HL-60 (cell line): ENCODE data around the gene AGO3.

Experiments
- DNase-seq, 2 experiments: peaks; one replicate each; pipeline ENCODE4 v3.0.0-alpha.2; 2010 to 2020; ENCODE audit warnings: low read depth in 1 of 2, low spot score in 1 of 2
- H3K27ac ChIP-seq: fragments of 250-450 bp; sonication (Bioruptor Pico); replicated peaks from 2 replicates; pipeline ENCODE4 v1.5.1; 2020; ENCODE audit warnings: mild to moderate bottlenecking, moderate library complexity
- H3K27me3 ChIP-seq: fragments of 250-450 bp; sonication (Bioruptor Pico); 2 replicates; pipeline ENCODE4 v1.5.1; 2021; ENCODE audit warnings: mild to moderate bottlenecking, moderate library complexity; ENCODE audit not compliant: insufficient read depth, poor library complexity, severe bottlenecking
- H3K4me3 ChIP-seq: replicated peaks from 2 replicates; pipeline ENCODE4 v1.5.1; 2011; ENCODE audit warnings: mild to moderate bottlenecking, control low read depth, low read length; ENCODE audit not compliant: insufficient read depth
- GABPA ChIP-seq: IDR thresholded peaks from 2 replicates; pipeline ENCODE4 v1.6.1; 2012; ENCODE audit warnings: low read depth
- POLR2AphosphoS5 ChIP-seq: IDR thresholded peaks from 2 replicates; pipeline ENCODE4 v1.6.1; 2012; ENCODE audit warnings: low read depth
- SPI1 ChIP-seq: IDR thresholded peaks from 2 replicates; pipeline ENCODE4 v1.6.1; 2012; ENCODE audit warnings: low read depth, mild to moderate bottlenecking, borderline replicate concordance
- TF ChIP-seq, protein P1 (sequence below): IDR thresholded peaks from 2 replicates; pipeline ENCODE4 v1.6.1; 2012; ENCODE audit warnings: low read depth; ENCODE audit not compliant: insufficient replicate concordance
- TF ChIP-seq, protein P2 (sequence below): IDR thresholded peaks from one replicate; pipeline ENCODE4 v1.5.1; 2011; ENCODE audit warnings: low read length, control low read depth, inconsistent platforms; ENCODE audit not compliant: insufficient read depth

The AGO3 gene

DNA sequence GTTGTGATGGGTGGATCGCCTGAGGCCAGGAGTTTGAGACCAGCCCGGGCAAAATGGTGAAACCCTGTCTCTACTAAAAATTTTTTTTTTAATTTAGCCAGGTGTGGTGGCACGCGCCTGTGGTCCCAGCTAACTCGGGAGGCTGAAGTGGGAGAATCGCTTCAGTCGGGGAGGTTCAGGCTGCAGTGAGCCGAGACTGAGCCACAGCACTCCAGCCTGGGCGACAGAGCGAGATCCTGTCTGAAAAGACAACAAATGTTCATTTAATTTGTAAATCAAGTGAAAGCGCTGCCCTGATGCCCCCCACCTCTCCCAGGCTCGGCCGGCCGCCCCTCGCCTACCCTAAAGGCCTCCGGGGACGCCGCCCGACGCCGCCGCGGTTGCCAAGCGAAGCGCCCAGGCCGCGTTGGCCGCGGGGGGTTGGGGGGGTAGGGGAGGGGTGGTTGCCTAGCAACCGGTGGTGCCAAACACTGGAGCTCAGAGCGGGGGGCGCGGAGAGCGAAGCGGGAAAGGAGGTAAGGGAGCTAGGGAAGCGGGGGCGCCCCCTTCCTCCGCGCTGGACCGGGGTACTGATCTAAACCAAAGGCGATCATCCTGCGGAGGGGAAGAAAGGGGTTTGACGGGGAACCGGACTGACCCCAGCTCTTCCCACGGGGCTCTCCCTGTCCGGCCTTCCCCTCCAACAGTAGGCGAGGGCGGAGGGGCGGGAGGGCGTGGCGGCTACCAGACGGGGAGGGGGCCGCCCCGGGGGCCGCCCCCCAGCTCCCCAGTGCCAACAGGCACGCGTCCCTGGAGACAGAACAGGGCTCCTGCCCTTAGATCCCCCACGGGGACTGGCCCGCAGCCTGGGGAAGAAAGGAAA lies 153.0 kb downstream of the AGO3 start, which contains the start of gene TEKT2:
TSS of gene TEKT2 (plus strand) at position 460 of the 862 bp plus-strand sequence. CDS start 828 bp downstream, outside the sequence.
- TF ChIP-seq POLR2AphosphoS5 (no peak), GABPA (no peak), SPI1 (no peak)
- TF ChIP-seq, protein P1, sequence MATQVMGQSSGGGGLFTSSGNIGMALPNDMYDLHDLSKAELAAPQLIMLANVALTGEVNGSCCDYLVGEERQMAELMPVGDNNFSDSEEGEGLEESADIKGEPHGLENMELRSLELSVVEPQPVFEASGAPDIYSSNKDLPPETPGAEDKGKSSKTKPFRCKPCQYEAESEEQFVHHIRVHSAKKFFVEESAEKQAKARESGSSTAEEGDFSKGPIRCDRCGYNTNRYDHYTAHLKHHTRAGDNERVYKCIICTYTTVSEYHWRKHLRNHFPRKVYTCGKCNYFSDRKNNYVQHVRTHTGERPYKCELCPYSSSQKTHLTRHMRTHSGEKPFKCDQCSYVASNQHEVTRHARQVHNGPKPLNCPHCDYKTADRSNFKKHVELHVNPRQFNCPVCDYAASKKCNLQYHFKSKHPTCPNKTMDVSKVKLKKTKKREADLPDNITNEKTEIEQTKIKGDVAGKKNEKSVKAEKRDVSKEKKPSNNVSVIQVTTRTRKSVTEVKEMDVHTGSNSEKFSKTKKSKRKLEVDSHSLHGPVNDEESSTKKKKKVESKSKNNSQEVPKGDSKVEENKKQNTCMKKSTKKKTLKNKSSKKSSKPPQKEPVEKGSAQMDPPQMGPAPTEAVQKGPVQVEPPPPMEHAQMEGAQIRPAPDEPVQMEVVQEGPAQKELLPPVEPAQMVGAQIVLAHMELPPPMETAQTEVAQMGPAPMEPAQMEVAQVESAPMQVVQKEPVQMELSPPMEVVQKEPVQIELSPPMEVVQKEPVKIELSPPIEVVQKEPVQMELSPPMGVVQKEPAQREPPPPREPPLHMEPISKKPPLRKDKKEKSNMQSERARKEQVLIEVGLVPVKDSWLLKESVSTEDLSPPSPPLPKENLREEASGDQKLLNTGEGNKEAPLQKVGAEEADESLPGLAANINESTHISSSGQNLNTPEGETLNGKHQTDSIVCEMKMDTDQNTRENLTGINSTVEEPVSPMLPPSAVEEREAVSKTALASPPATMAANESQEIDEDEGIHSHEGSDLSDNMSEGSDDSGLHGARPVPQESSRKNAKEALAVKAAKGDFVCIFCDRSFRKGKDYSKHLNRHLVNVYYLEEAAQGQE: no peak
- TF ChIP-seq, protein P2, sequence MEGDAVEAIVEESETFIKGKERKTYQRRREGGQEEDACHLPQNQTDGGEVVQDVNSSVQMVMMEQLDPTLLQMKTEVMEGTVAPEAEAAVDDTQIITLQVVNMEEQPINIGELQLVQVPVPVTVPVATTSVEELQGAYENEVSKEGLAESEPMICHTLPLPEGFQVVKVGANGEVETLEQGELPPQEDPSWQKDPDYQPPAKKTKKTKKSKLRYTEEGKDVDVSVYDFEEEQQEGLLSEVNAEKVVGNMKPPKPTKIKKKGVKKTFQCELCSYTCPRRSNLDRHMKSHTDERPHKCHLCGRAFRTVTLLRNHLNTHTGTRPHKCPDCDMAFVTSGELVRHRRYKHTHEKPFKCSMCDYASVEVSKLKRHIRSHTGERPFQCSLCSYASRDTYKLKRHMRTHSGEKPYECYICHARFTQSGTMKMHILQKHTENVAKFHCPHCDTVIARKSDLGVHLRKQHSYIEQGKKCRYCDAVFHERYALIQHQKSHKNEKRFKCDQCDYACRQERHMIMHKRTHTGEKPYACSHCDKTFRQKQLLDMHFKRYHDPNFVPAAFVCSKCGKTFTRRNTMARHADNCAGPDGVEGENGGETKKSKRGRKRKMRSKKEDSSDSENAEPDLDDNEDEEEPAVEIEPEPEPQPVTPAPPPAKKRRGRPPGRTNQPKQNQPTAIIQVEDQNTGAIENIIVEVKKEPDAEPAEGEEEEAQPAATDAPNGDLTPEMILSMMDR: no peak
- no peak within 1 kb of the TSS for H3K27ac ChIP-seq
- no peak within 1 kb of the TSS for H3K4me3 ChIP-seq
- DNase-seq: no peak
- no peaks in the 10 kb centered on the region for H3K27me3 ChIP-seq

DNA sequence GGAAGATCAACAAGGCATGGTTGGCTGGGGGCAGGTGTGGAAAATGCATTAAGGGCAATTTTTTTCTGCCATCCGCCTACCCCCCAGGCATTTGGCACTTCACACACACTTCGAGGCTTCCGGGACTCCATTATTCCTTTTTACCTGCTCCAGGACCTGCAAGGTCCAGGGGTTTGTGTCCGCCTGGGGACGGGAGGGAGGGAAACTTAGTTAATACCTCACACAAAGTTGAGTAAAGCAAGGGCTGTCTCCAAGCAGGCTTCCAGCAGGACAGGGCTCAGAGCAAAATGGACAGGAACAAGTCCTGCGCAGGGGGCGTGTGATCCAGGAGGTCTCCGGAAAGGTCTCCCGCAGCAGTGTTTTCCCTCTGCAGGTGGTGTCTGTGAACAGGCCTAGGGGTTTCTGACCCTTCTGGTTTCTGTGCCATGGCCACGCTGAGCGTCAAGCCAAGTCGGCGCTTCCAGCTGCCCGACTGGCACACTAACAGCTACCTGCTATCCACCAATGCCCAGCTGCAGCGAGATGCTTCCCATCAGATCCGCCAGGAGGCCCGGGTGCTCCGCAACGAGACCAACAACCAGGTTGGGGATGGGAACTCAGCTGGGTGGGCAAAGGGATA lies 153.7 kb downstream of the AGO3 start:
- Histone ChIP-seq H3K27ac (no peak overlapping the region), H3K4me3 (no peak overlapping the region), H3K27me3 (no peaks in the 10 kb centered on the region)
- no peak for DNase-seq
- TF ChIP-seq, protein P2: no peak
- TF ChIP-seq, protein P1: no peak
- TF ChIP-seq SPI1 (no peak), GABPA (no peak), POLR2AphosphoS5 (no peak)

DNA sequence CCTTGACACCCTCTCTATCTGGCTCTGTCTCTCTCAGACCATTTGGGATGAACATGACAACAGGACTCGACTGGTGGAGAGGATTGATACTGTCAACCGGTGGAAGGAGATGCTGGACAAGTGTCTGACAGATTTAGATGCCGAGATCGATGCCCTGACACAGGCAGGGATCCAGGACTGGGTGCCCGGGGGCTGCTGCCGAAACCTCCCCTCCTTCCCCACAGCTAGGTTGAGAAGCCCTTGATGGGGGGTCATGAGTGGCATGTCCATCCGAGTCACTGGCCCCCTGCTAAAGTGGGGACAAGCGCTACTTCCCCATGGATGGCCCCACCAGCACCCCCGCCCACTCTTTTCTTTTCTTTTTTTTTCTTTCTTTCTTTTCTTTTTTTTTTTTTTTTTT lies 154.2 kb downstream of the AGO3 start:
- Histone ChIP-seq H3K27me3 (no peaks in the 10 kb centered on the region), H3K4me3 (no peak overlapping the region), H3K27ac (no peak overlapping the region)
- DNase-seq: no peak
- TF ChIP-seq, protein P1: no peak
- TF ChIP-seq POLR2AphosphoS5 (no peak), SPI1 (no peak), GABPA (no peak)
- TF ChIP-seq, protein P2: no peak
